HG02870 (cell line): ENCODE data around the gene STXBP4.
A peak's percentile ranks its signal among the peaks of the same experiment; 100 is the strongest.
"Not testable (repeated sequence)": the region's sequence is repeated elsewhere in the genome, so short reads cannot be mapped to it uniquely, and the experiment has no call there.

Experiments used
- ATAC-seq: cut with Tn5 transposase; IDR thresholded peaks from one replicate; pipeline ENCODE4 v1.9.1; 2021; ENCODE audit warnings: mild to moderate bottlenecking, moderate library complexity; ENCODE audit not compliant: unreplicated experiment

Gene STXBP4

DNA sequence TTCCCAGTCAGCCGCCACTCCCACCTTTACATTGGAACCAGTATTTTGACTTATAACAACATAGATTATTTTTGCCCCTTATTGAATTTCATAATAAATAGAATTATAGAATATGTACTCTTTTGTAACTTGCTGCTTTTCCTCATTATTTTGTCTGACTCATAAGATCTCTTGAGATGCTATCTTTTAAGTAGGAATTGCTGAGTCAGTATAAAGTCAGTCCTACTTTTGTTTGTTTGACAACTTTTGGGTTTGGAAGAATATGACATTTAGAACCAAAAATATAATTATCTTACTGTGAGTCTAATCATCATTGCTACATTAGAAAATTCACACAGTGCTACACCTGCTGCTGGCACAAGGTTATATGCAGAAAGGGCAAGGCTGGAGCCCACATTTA lies 69.7 kb downstream of the STXBP4 start:
- no peak for ATAC-seq

DNA sequence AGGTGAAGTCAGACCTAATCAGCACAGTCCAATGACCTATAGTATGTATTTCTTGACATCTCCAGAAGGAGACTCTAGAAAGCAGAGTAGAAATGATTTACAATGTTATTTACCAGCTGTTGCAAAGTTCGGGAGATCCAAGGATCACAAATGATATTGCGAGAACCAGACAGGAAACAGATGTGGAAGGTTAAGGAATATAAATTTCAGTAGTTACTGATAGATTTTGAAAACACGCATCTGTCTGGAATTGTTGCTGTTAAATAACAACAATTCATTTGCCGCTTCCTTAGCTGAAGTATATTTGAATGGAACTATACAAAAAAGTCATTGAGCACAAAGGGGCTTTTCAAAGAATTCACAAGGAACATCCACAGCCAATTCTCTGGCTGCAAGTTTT lies 72.0 kb downstream of the STXBP4 start:
- ATAC-seq = no peak

DNA sequence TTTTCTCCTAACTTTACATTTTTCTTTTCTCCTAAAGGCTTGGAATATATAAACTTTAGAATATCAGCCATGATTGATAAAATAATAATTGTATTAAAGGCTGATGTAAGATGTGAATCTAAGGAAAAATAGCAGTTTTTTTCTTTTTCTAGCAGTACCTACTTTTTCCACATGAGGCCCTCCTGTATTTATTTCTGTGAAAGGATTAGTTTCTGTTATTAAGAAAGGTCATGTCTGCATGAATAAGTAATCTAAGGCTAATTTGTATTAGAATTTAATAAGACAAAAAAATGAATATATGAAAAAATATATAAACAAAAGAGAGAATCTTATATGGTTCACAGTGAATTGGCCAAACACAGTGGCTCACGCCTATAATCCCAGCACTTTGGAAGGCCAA lies 85.3 kb downstream of the STXBP4 start:
- ATAC-seq = no peak

DNA sequence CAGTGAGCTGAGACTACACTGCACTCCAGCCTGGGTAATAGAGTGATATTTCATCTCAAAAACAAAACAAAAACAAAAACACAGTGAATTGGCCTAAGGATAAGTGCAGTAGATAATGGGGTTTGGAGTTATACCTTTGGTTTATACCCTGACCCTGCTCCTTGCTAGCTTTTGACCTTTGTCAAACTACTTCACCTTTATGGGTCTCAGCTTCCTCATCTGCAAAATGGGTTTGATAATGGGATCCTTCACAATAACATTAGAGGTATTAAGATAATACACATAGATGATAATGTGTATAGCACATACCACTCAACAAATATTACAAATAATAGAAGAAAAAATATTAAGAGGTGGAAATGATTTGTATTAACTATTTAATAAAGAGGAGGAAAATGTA lies 85.9 kb downstream of the STXBP4 start:
- ATAC-seq = no peak

DNA sequence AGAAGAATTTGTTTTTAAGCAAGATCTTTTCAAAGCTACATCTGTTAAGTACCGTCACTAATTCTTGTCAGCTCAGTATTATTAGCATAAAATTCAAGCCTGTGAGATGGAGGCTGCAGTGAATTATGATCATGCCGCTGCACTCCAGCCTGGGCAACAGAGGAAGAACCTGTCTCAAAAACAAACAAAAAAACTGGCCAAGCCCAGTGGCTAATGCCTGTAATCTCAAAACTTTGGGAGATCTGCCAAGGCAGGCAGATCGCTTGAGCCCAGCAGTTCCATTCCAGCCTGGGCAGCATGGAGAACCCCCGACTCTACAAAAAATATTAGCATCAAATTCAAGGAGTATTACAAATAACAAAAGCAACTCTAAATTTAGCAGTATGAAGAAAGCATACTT lies 88.0 kb downstream of the STXBP4 start:
- ATAC-seq = no peak

DNA sequence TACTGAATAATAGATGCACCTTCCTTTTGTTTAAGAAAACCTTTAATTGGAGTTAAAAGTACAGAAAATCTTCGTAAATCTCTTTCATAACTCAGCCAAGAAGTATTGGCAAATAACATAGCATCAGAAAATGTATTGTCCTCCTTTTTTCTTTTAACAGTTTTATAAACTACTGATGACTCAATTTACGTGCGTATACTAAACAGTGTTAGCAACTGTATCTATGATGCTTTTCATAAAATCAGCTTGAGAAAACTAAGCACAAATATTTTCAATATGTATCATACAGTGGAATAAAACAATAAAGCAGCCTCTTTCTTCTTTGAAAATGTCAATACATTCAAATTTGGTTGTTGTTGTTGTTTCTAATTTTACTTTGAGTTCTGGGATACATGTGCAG lies 88.6 kb downstream of the STXBP4 start:
- ATAC-seq = no peak

DNA sequence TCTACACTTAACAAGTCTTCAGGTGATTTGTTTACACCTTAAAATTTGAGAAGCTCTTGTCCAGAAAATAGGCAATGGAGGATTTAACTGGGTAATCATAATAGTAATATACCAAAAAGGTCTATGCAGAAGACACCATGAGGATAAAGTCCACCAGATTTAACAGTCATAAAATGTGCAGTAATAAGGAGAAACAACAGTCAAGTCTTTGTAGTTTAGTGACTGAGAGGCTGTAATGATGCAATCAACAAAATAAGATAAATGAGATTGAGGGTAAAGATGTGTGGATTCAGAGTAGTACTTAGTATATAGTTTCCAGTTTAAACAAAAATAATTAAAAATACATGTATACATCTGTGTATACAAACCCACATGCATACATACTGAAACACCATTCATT lies 91.2 kb downstream of the STXBP4 start:
- ATAC-seq = no peak

DNA sequence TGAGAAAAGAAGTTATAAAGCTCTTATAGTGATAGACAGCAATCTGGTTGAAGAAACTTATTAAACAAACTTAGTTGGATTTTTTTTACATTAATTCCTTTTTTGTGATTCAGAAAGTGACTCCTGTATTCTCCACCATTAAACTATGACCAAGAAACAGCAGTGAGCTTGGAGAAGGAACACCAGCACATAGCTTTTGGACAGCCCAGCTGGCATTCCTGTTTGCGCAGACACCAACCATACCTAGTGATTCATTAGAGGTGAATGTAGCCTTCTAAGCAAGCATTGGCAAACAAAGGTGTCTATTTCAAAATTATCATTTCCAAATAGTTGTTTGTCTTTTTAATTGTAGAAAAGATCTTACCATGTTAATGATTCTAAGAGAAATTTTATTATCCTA lies 94.4 kb downstream of the STXBP4 start:
- ATAC-seq = no peak

DNA sequence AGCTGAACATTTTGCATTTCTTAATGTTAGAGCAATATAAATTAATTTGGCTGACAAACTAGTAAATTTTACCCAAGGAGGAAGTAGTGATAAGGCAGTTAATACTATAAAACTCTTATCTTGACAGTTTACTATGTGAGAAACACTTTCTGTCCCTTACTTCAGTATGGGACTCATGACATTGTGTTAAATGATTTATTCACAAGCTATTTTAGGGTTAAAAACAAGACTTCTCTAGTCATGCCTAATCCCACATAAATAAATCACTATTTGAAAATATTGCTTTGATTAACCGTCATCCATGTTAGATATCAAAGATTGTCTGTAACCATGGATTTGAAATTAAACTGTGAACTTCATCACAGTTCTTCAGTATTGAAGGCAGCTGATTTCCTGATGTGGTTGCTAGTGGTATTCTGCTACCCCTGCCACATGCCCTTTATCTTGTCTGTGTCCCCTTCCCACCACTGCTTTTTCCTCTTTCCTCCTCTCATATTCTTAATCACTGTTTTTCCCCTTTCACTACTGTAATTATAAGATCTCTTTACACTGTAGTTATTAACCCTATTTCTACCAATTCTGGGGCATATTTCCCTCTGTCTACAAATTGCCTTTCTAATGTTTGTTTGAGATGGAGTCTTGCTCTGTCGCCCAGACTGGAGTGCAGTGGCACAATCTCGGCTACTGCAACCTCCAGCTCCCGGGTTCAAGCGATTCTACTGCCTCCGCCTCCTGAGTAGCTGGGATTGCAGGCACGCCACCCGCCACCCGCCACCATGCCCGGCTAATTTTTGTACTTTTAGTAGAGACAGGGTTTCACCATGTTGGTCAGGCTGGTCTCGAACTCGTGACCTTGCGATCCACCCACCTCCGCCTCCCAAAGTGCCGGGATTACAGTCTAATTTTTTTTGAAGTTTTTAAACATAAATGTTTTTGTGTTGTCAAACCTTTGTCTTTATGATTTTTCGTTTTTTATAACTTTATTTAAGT lies 95.6 kb downstream of the STXBP4 start:
- no peak for ATAC-seq

DNA sequence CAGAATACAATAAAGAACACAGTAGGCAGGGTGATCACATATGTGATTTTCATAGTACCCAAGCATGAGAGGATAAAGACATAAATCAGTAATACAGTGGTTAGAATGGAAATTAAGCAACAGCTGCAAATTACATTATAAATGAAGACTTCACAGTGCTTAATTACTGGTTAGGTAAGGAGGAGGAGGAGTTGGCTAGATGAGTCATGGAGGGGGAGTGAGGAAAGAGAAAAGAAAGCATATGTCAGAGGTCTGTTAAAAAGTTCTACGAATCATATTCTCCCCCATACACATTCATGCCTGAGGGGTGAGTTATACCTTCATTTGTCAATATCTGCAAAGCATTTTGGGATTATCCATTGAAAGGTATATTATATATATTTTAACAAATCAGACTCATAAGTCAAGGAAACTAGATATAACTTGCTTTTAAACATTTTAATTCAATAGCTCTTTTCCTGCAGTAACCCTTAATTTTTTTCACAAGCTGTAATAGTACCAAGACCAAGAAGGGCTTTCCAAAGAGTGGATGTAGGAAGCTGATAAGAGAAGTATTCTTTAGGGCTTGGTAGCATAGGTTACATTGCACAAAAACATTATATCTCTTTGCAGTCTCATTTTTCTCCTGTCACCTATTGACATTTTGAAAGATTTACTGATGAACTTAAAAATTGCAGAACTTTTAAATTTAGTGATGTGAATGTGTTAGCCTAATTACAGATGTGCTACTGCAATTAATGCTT lies 99.3 kb downstream of the STXBP4 start:
- no peak for ATAC-seq

DNA sequence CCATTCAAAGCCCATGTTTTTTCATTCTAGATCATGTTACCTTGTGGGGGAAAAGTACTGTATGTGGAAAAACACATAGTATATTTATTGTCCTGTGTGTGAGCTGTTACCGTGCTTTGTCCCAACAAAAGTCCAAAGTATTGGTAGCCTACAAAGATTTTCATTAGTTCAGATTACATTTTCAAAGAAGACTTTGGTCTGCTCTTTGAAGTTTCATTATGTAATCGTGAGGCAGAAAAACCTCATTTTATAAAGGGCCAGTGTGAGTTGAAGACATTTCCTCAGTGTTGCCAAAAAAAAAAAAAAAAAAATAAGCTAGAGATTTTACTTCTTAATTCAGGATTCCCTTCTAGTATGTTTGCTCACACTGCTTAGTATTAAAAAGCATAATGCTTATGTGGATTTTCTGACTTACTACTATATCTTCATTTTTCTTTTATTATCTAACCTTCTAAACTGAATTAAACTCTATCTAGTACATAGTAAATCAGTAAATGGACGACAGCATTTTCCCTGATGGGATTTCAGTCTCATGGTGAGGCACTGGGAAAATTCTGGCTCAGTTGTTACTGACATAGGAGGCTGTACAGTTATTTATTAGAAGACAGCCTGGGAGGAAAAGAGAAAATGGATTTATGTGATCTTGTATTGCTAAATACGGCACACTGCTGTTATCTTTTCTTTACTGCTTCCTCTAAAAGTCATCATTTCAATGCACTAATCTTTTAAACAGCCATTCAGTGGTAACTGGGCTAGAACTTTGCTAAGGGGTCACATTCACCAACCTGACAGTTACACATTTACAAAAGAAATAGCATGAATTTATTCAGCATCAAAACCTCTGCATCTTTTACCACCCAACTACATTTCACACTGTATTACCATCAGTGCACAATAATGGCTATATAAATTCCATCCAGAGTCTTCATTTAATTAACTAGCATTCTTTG lies 100.6 kb downstream of the STXBP4 start:
- no peak for ATAC-seq

DNA sequence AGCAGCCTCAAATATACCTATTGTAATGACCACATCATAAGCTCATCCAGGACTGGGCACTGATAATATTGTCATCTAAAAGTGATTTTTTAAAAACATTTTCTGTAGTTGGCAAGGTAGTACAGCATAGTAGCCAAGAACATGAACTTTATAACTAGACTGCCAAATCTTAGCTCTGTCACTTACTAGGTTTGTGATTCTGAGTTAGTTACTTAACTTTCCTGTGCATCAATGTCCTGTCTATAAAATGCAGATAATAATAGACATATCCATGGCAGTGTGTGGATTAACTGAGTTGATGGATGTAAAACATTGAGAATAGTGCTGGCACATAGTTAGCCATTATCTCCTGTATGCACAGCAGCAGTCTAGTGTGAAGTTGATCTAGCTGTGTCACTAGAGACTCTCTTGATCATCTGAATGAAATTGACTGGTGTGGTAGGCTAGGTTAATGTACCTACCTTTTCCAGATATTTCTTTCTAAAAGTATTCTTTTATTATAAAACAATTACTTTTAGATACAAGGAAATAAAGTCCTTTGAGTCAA lies 101.5 kb downstream of the STXBP4 start:
- no peak for ATAC-seq

DNA sequence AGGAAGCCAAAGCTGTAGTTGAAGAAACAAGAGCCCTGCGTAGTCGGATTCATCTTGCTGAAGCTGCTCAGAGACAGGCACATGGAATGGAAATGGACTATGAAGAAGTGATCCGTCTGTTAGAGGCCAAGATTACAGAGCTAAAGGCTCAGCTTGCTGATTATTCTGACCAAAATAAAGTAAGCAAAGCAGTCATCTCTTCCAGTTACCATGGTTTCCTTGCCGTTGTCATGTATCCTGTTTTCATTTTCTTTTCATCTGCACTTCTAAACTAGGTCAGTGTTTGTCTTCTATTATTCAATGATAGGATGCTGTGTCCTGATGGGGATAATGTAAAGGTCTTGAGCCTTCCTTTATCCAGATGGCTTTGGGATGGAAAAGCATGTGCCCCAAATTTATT lies 104.3 kb downstream of the STXBP4 start:
- no peak for ATAC-seq

DNA sequence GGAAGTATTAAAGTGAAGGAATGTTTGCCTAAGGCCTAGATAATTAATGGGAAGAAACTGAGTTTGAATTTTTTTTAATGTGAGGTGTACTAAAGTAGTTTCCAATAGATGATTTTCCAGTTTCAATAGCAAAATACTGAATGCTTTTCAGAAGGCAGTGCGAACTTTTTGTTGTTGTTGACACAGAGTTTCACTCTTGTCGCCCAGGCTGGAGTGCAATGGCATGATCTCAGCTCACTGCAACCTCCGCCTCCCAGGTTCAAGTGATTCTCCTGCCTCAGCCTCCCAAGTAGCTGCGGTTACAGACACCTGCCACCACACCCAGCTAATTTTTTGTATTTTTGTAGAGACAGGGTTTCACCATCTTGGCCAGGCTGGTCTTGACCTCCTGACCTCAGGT lies 104.9 kb downstream of the STXBP4 start:
- ATAC-seq = not testable (repeated sequence)

DNA sequence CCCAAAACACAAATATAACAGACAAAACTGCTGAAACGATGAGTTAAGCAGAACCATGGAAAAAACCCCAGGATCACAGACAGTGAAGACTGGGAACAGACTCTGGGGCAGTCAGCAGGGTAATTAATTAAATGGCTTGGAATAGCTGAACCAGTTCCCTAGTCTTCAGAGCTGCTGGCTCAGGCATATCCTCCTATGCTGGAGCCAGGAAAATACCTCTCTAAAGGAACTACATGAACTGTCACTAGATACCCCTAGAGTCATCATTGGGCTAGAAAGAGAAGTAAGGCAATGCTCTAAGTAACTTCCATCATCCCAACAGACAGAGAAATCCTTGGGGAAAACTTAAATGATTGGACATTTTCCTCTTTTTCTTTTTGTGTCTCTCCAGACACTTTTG lies 113.0 kb downstream of the STXBP4 start:
- no peak for ATAC-seq

DNA sequence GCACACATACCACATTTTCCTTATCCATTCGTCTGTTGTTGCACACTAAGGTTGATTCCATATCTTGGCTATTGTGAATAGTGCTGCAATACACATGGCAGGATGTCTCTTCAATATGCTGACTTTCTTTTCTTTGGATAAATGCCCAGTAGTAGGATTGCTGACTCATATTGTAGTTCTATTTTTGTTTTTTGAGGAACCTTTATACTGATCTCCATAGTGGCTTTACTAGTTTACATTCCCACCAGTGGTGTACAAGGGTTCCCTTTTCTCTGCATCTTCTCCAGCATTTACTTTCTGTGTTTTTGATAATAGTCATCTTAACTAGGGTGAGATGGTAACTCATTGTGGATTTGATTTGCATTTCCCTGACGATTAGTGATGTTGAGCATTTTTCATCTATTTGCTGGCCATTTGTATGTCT lies 118.1 kb downstream of the STXBP4 start:
- ATAC-seq = no peak

DNA sequence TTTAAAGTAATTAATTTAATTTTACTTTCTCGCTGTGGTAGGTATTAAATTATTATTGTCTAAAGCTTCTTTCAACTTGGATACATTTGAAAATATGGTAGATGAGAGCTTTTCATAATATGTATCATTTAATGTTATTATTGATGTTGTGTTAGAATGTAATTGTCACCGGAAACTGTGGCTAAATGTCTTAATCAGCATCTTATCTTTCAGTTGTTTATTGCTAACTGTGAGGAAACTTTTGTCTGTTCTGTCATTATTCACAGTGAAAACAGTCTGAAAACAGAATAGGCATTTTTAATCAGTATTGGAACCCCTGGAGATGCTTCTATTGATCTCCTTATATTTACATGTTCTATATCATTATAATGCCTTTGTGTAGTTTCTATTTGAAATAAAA lies 120.7 kb downstream of the STXBP4 start:
- no peak for ATAC-seq

DNA sequence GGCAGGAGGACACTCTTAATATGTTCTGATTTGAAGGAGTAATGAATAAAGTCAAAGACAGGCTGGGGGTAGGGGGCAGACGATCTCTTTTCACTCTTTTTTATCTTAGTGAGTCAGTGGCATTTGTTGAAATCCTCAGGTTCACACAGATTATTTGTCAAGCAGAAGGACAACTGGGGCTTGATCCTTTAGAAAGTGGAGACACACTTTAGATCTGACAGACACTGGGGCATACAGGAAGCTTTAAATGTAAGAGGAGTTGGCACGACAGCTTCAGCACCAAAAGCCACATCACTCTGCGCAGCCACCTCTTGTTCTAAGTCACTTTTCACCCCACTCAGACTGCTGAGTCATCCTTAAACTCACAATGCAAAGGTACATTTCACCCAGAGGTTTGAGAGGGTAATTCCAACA lies 121.5 kb downstream of the STXBP4 start:
- peak; percentile 99 for ATAC-seq

DNA sequence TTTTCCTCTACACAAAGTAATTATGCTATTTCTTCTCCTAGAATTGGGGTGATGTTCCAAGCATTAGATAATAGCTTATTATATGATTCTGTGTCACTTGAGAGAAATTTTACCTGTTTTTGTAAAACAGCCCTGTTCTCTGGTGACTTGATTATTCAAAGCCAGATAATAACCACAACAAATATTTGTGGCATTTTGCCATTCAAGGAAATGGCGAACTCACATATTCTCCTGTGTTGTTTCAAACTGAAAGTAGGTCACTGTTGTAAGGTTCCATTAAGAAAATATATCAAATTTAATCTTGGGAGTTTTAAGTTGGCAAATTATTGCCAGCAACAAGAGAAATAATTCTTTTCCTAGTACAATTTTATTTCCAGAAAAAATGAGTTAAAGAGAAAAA lies 124.8 kb downstream of the STXBP4 start:
- no peak for ATAC-seq

DNA sequence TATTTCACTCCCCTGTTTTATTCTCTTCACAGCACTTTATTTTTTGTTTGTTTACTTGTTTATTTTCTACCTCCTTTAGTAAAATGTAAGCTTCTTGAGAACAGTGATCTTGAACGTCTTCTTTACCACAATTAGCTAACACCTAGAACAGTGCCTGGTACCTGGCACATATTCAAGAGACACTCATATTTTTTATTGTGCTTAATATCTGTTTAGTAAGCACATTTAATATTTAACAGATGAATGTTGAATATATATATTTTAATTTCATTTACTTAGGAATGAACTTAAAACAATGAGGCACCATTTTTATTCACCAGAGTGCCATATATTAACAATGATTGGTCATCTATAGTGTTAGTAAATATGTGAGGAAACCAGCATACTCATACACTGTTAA lies 130.2 kb downstream of the STXBP4 start:
- ATAC-seq = no peak

DNA sequence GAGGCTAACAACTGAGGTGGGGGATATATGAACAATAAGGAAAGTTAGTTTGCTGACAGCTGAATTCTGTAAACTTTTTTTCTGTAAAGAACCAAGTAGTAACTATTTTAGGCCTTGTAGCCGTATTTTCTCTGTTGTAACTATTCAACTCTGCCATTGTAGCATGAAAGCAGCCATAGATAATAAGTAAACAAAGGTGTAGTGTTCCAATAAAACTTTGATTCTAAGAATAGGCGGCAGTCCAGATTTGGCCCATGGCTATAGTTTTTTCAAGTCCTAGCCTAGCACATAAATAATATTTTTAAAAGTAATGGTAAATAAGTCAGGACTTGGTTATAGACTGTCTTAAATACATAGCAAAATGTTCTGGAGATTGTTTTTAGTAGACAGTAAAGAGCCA lies 142.0 kb downstream of the STXBP4 start:
- ATAC-seq = no peak
